Right ventricle myocardium inferior (tissue), 1 donor: ENCODE data around the gene CXXC1. TPM values are rescaled to one million over a fixed set of nuclear protein-coding genes. Genes with fewer than 3 reads are reported as not detected.
"Not testable (repeated sequence)": the region's sequence is repeated elsewhere in the genome, so short reads cannot be mapped to it uniquely, and the experiment has no call there.

Source experiments
- ATAC-seq: fragments of 200-7000 bp; cut with Tn5 transposase; one replicate; pipeline ENCODE4 v1.9.1; 2020; ENCODE audit warnings: mild to moderate bottlenecking, moderate library complexity
- DNase-seq: peaks from one replicate; pipeline ENCODE4 v3.0.0; 2021; ENCODE audit errors: missing footprints
- intact Hi-C: fragments of 100-400 bp; cut with DNase I; formaldehyde crosslinking; loops from one replicate; pipeline ENCODE4 v1.11.0; 2022
- total RNA-seq: library from RNA; stranded (reverse); fragmentation: NEBNext Ultra II Directional; extraction: Animal tissue kit (Norgen Biotek cat#: 25700); gene quantifications from one replicate; pipeline ENCODE4 v1.2.1, GENCODE V29; 2021
- donor health status: DM: no; HTN: yes; CAD: no; lungs with severe emphysema.

Gene CXXC1
- total RNA-seq, 1 donor from 2014 or later: 32.8 TPM

GRCh38 chr18:50299626-50300388 lies 12.3 kb upstream of the CXXC1 start:
- ATAC-seq: no peak
- no peak for DNase-seq
- intact Hi-C loops: no loop called here

GRCh38 chr18:50298443-50299284 lies 11.2 kb upstream of the CXXC1 start:
- ATAC-seq (no peak), DNase-seq (no peak)
- intact Hi-C loops: no loop called here

GRCh38 chr18:50297621-50298442 lies 10.3 kb upstream of the CXXC1 start:
- DNase-seq: peak; percentile 86
- peak; percentile 89 for ATAC-seq
- intact Hi-C loops: no loop called here

- DNase-seq: no peak
- no peak for ATAC-seq
- intact Hi-C loops: no loop called here
Measured at GRCh38 chr18:50293039-50293438, 5.5 kb upstream of the CXXC1 start.

GRCh38 chr18:50289108-50289443 lies 1.6 kb upstream of the CXXC1 start:
- ATAC-seq (no peak), DNase-seq (no peak)
- intact Hi-C loops: loop anchor here (10.0 kb wide), 2 partner anchors 804 to 906 kb away; partner anchors contain the start of genes C18orf32 and MEX3C

- not testable (repeated sequence) for DNase-seq, ATAC-seq
- intact Hi-C loops: loop anchor here (10.0 kb wide), 2 partner anchors 804 to 906 kb away; partner anchors contain the start of genes C18orf32 and MEX3C
Measured at GRCh38 chr18:50288348-50289107, 1.0 kb upstream of the CXXC1 start.

- intact Hi-C loops: loop anchor here (2.0 to 10.0 kb wide), 3 partner anchors 88 to 908 kb away; partner anchors contain the start of genes C18orf32, MEX3C and SKA1
- ATAC-seq: peak; percentile 4
- no peak for DNase-seq
Measured at GRCh38 chr18:50287028-50287440, 458 bp downstream of the CXXC1 start.

- DNase-seq (no peak), ATAC-seq (no peak)
- intact Hi-C loops: loop anchor here (2.0 to 10.0 kb wide), 3 partner anchors 88 to 908 kb away; partner anchors contain the start of genes C18orf32, MEX3C and SKA1
Measured at GRCh38 chr18:50286391-50287027, 983 bp downstream of the CXXC1 start.

- intact Hi-C loops: loop anchor here (2.0 to 10.0 kb wide), 3 partner anchors 89 to 909 kb away; partner anchors contain the start of genes C18orf32, MEX3C and SKA1
- DNase-seq (no peak), ATAC-seq (no peak)
Measured at GRCh38 chr18:50285631-50286321, 1.7 kb downstream of the CXXC1 start.

GRCh38 chr18:50285071-50285470 lies 2.4 kb downstream of the CXXC1 start:
- DNase-seq: no peak
- intact Hi-C loops: loop anchor here (10.0 kb wide), 2 partner anchors 800 to 910 kb away; partner anchors contain the start of genes C18orf32 and MEX3C
- ATAC-seq: no peak

- ATAC-seq (no peak), DNase-seq (peak; percentile 67)
- intact Hi-C loops: loop anchor here (5.0 to 10.0 kb wide), 3 partner anchors 143 to 910 kb away; partner anchors contain the start of genes C18orf32 and MEX3C
Measured at GRCh38 chr18:50284255-50284885, 3.1 kb downstream of the CXXC1 start.

GRCh38 chr18:50283469-50284209 lies 3.9 kb downstream of the CXXC1 start:
- ATAC-seq (no peak), DNase-seq (peak; percentile 68)
- intact Hi-C loops: loop anchor here (5.0 to 10.0 kb wide), 3 partner anchors 144 to 911 kb away; partner anchors contain the start of genes C18orf32 and MEX3C

- ATAC-seq (no peak), DNase-seq (peak; percentile 70)
- intact Hi-C loops: loop anchor here (5.0 to 10.0 kb wide), 3 partner anchors 145 to 912 kb away; partner anchors contain the start of genes C18orf32 and MEX3C
Measured at GRCh38 chr18:50282521-50283335, 4.8 kb downstream of the CXXC1 start.

- no peak for ATAC-seq
- intact Hi-C loops: loop anchor here (1.0 to 10.0 kb wide), 4 partner anchors 14 to 913 kb away; partner anchors contain the start of genes C18orf32 and MEX3C
- no peak for DNase-seq
Measured at GRCh38 chr18:50281972-50282520, 5.4 kb downstream of the CXXC1 start.
